Thyroid gland (tissue), 4 donors: ENCODE results near the gene NOTCH2. TPM values are rescaled to one million over a fixed set of nuclear protein-coding genes. Genes with fewer than 3 reads are reported as not detected.

ENCODE experiments used
- DNase-seq, 2 donors: peaks; one replicate each; pipeline ENCODE4 v3.0.0-alpha.2; 2019
- H3K27ac ChIP-seq, 3 donors: fragments of 200-600 bp; sonication (generic); 1 replicate in 2 of 3; 2 replicates in 1 of 3; pipeline ENCODE4 v1.5.1; 2016 to 2019; ENCODE audit warnings: mild to moderate bottlenecking in 1 of 3, moderate library complexity in 1 of 3
- H3K27me3 ChIP-seq: fragments of 200-600 bp; sonication (generic); one replicate; pipeline ENCODE4 v1.5.1; 2019
- H3K36me3 ChIP-seq, 2 donors: fragments of 200-600 bp; sonication (generic); one replicate each; pipeline ENCODE4 v1.5.1; 2016 to 2019
- H3K4me1 ChIP-seq, 2 donors: fragments of 200-600 bp; sonication (generic); one replicate each; pipeline ENCODE4 v1.5.1; 2017 to 2019
- H3K4me3 ChIP-seq, 3 donors: fragments of 200-600 bp; sonication (generic); replicated peaks in 1 of 3; 1 replicate in 2 of 3; 2 replicates in 1 of 3; pipeline ENCODE4 v1.5.1; 2016; ENCODE audit warnings: mild to moderate bottlenecking in 1 of 3
- H3K9me3 ChIP-seq: fragments of 200-600 bp; sonication (generic); one replicate; pipeline ENCODE4 v1.5.1; 2017
- CTCF ChIP-seq, 6 experiments: fragments of 200-600 bp in 3 of 6; fragments of 450-650 bp in 3 of 6; sonication (generic) in 3 of 6; IDR thresholded peaks; one replicate each; pipeline ENCODE4 v1.5.1; 2016 to 2019; ENCODE audit warnings: antibody characterized with exemption in 6 of 6, mild to moderate bottlenecking in 2 of 6, inconsistent platforms in 1 of 6, moderate library complexity in 1 of 6
- POLR2A ChIP-seq, 2 donors: fragments of 450-650 bp; IDR thresholded peaks; one replicate each; pipeline ENCODE4 v1.6.1; 2017; ENCODE audit warnings: antibody characterized with exemption in 2 of 2, mild to moderate bottlenecking in 2 of 2, moderate library complexity in 1 of 2
- WGBS, 2 donors: methylation state at CpG; one replicate each; pipeline ENCODE4 v1.1.5; 2017; 5-methylcytosine and 5-hydroxymethylcytosine counted together
- intact Hi-C: fragments of 100-400 bp; cut with DNase I; formaldehyde crosslinking; loops from one replicate; pipeline ENCODE4 v1.15.1; 2023
- total RNA-seq, 4 donors: library from RNA; depleted of rRNA; stranded (reverse); fragments of >200 nt; gene quantifications; one replicate each; pipeline ENCODE4 v1.2.3, GENCODE V29; 2016

The NOTCH2 gene
- total RNA-seq, 4 donors from 2014 or later = 87.2 to 142 (median 115) TPM

DNA sequence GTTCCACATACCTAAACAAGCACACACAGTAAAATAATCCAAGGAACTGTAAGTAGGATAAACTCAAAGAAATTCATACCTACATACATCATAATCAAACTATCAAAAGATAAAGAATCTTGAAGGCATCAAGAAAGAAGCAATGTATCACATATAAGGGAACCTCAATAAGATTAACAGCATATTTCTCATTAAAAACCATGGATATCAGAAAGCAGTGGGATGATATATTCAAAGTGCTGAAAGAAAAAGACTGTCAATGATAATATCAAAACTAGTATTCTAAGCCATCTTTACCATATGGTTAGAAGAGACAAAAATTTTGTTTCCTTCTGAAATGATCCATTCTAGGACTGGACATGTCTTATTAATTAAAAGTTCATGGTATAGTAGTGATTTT, 136.1 kb downstream of the NOTCH2 start:
- intact Hi-C loops = no loop called here
- Histone ChIP-seq H3K9me3 (no peaks in the 10 kb centered on the region), H3K36me3 (peaks cover 36 to 60% of the 10 kb centered on the region in 2 donors), H3K4me3 (no peak overlapping the region), H3K27ac (no peak overlapping the region), H3K27me3 (no peaks in the 10 kb centered on the region), H3K4me1 (no peaks in the 10 kb centered on the region)
- TF ChIP-seq CTCF (IDR thresholded peaks at IDR 0.05) (no peak), POLR2A (IDR thresholded peaks at IDR 0.05) (no peak)
- no peak for DNase-seq

GRCh38 chr1:119929643-119930315, 139.7 kb downstream of the NOTCH2 start:
- no peaks in the 10 kb centered on the region for H3K9me3 ChIP-seq
- WGBS, 2 donors = 100% methylated on average over 1 of the region's 1 CpG
- no peak for DNase-seq
- no peaks in the 10 kb centered on the region for H3K27me3 ChIP-seq
- H3K36me3 ChIP-seq = peaks cover 29 to 60% of the 10 kb centered on the region in 2 donors
- TF ChIP-seq CTCF (IDR thresholded peaks at IDR 0.05) = no peak
- TF ChIP-seq POLR2A (IDR thresholded peaks at IDR 0.05) = no peak
- H3K4me1 ChIP-seq = peaks cover 0 to 2% of the 10 kb centered on the region in 2 donors
- H3K4me3 ChIP-seq = no peak overlapping the region
- H3K27ac ChIP-seq = no peak overlapping the region
- intact Hi-C loops = no loop called here

GRCh38 chr1:119926553-119926952, 142.9 kb downstream of the NOTCH2 start:
- Histone ChIP-seq H3K27me3 (no peaks in the 10 kb centered on the region), H3K27ac (no peak overlapping the region), H3K4me3 (no peak overlapping the region), H3K4me1 (peaks cover 0 to 4% of the 10 kb centered on the region in 2 donors), H3K9me3 (no peaks in the 10 kb centered on the region), H3K36me3 (peaks cover 51 to 68% of the 10 kb centered on the region in 2 donors)
- intact Hi-C loops = no loop called here
- 98 to 99% methylated on average over 3 of the region's 3 CpGs for WGBS, 2 donors
- DNase-seq = no peak
- TF ChIP-seq CTCF (IDR thresholded peaks at IDR 0.05) (no peak), POLR2A (IDR thresholded peaks at IDR 0.05) (no peak)

- peak; percentile 56 to 65 for DNase-seq
- Histone ChIP-seq H3K27ac (no peak overlapping the region), H3K9me3 (no peaks in the 10 kb centered on the region), H3K4me3 (no peak overlapping the region), H3K4me1 (peaks cover 0 to 4% of the 10 kb centered on the region in 2 donors), H3K36me3 (peaks cover 64 to 81% of the 10 kb centered on the region in 2 donors), H3K27me3 (no peaks in the 10 kb centered on the region)
- 60 to 73% methylated on average over 17 to 19 of the region's 19 CpGs for WGBS, 2 donors
- intact Hi-C loops = no loop called here
- TF ChIP-seq POLR2A (IDR thresholded peaks at IDR 0.05) = no peak
- no peak for TF ChIP-seq CTCF (IDR thresholded peaks at IDR 0.05)
Observed at GRCh38 chr1:119924948-119925898, 144.2 kb downstream of the NOTCH2 start.
